Parathyroid adenoma (tissue), 2 donors: Measurements from ENCODE around the gene SDCBP2.

Experiments used
- H2AFZ ChIP-seq: fragments of 300-600 bp; sonication (generic); one replicate; pipeline ENCODE4 v1.7.0; 2017; ENCODE audit warnings: antibody characterized with exemption, mild to moderate bottlenecking
- H3K27ac ChIP-seq: fragments of 300-600 bp; sonication (generic); one replicate; pipeline ENCODE4 v1.7.0; 2017
- H3K27me3 ChIP-seq: fragments of 300-600 bp; sonication (generic); one replicate; pipeline ENCODE4 v1.7.0; 2017; ENCODE audit warnings: low read length; ENCODE audit not compliant: control insufficient read depth, insufficient read depth
- H3K36me3 ChIP-seq: fragments of 300-600 bp; sonication (generic); one replicate; pipeline ENCODE4 v1.7.0; 2017; ENCODE audit warnings: low read length; ENCODE audit not compliant: control insufficient read depth, insufficient read depth
- H3K4me1 ChIP-seq: fragments of 300-600 bp; sonication (generic); one replicate; pipeline ENCODE4 v1.7.0; 2017; ENCODE audit warnings: control low read depth
- H3K4me2 ChIP-seq: fragments of 300-600 bp; sonication (generic); one replicate; pipeline ENCODE4 v1.7.0; 2017; ENCODE audit warnings: low read length
- H3K4me3 ChIP-seq: fragments of 300-600 bp; sonication (generic); one replicate; pipeline ENCODE4 v1.7.0; 2017; ENCODE audit warnings: low read depth, low read length
- H3K79me2 ChIP-seq: fragments of 300-600 bp; sonication (generic); one replicate; pipeline ENCODE4 v1.7.0; 2017; ENCODE audit warnings: control low read depth
- H3K9ac ChIP-seq: fragments of 300-600 bp; sonication (generic); one replicate; pipeline ENCODE4 v1.7.0; 2017; ENCODE audit warnings: mild to moderate bottlenecking
- H3K9me3 ChIP-seq: fragments of 300-600 bp; sonication (generic); one replicate; pipeline ENCODE4 v1.7.0; 2017; ENCODE audit warnings: low read length; ENCODE audit not compliant: control insufficient read depth
- TF ChIP-seq, protein P1 (sequence below): fragments of 300-600 bp; sonication (generic); IDR thresholded peaks from one replicate; pipeline ENCODE4 v1.7.0; 2017; ENCODE audit warnings: antibody characterized with exemption, mild to moderate bottlenecking
- donor health status: primary hyperparathyroidism.

The SDCBP2 gene

DNA sequence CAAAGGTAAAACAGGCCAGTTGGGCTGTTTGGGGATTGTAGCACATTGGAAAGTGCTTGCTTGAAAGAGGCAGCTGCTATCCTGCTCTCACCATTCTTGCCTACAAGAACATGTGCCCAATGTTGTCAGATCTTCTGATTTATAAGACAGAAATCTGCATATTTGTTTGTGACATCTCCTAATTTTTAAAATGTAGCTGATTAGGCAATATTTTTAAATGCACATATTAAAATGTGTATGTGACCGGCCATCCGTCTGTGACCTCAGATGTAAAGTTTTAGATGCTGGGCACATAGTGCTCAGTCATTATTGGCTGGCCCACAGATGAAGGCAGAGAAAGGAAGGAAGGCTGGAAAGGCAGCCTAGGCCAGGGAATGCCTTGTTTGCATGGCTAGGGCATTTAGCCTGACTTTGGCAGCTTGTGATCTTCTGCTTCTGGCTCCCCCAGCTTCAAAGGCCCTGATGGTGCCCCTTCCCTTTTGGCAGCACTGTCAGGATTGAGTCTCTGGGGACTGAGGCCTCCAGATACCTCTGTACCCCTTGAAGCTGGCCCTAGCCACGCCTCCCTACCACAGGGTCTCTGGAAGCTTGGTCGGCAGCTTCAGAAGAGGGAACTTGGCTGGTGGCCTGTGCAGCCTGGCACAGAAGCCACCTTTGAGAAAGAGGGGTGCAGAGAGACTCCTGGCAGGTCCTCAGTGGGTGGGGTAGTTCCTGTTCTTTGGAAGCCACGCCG is 56.4 kb downstream of the SDCBP2 start:
- TF ChIP-seq, protein P1, sequence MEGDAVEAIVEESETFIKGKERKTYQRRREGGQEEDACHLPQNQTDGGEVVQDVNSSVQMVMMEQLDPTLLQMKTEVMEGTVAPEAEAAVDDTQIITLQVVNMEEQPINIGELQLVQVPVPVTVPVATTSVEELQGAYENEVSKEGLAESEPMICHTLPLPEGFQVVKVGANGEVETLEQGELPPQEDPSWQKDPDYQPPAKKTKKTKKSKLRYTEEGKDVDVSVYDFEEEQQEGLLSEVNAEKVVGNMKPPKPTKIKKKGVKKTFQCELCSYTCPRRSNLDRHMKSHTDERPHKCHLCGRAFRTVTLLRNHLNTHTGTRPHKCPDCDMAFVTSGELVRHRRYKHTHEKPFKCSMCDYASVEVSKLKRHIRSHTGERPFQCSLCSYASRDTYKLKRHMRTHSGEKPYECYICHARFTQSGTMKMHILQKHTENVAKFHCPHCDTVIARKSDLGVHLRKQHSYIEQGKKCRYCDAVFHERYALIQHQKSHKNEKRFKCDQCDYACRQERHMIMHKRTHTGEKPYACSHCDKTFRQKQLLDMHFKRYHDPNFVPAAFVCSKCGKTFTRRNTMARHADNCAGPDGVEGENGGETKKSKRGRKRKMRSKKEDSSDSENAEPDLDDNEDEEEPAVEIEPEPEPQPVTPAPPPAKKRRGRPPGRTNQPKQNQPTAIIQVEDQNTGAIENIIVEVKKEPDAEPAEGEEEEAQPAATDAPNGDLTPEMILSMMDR: no peak
- no peaks in the 10 kb centered on the region for H3K27me3 ChIP-seq
- peaks cover 4% of the 10 kb centered on the region for H3K79me2 ChIP-seq
- no peak overlapping the region for H3K27ac ChIP-seq
- no peaks in the 10 kb centered on the region for H3K36me3 ChIP-seq
- no peaks in the 10 kb centered on the region for H3K9me3 ChIP-seq
- H3K9ac ChIP-seq: no peak overlapping the region
- no peak overlapping the region for H2AFZ ChIP-seq
- H3K4me2 ChIP-seq: no peak overlapping the region
- H3K4me3 ChIP-seq: no peak overlapping the region
- peaks cover 7% of the 10 kb centered on the region for H3K4me1 ChIP-seq

DNA sequence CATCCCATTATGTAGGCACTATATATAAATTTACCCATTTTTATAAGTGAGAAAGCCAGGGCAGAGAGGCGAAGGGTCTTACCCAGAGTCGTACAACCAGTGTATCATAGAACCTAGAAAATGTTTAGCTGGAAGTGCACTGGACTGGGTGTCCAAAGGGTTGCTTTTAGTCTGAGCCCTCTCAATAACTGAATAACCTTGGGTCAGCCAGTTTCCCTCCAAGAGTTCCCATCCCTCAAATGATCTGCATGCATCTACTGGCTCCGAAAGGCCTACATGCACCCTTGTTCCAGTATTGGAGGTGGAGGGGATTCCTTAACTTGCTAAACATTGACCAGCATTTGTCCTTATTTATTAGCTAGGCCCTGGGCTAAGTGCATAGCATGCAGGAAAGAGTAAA is 59.1 kb downstream of the SDCBP2 start:
- Histone ChIP-seq H3K9me3 (no peaks in the 10 kb centered on the region), H2AFZ (no peak overlapping the region), H3K36me3 (no peaks in the 10 kb centered on the region), H3K27ac (no peak overlapping the region), H3K4me1 (peaks cover 10% of the 10 kb centered on the region), H3K79me2 (peaks cover 2% of the 10 kb centered on the region), H3K4me2 (no peak overlapping the region), H3K27me3 (no peaks in the 10 kb centered on the region), H3K4me3 (no peak overlapping the region), H3K9ac (no peak overlapping the region)
- TF ChIP-seq, protein P1: no peak

DNA sequence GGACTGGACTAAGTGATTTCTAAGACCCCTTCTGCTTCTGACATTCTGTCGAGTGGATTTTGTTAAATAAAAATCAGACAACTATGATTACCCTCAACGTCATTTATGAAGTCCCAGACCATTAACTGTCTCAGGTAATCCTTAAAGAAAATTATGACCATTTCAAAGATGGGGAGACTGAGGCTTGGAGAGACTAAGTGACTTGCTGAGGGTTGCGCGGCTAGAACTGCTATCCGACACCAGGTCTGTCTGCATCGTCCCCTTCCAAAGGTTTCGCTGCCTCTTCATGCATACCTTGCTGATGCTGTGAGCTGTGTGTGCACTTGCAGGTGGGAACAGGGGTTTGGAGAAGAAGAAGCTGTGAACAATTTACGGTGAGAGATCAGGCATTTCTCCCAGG is 59.7 kb downstream of the SDCBP2 start:
- Histone ChIP-seq H3K9me3 (no peaks in the 10 kb centered on the region), H3K4me1 (peaks cover 10% of the 10 kb centered on the region), H3K4me3 (no peak overlapping the region), H3K27me3 (no peaks in the 10 kb centered on the region), H3K79me2 (peaks cover 2% of the 10 kb centered on the region), H3K4me2 (no peak overlapping the region), H3K36me3 (no peaks in the 10 kb centered on the region), H3K27ac (no peak overlapping the region), H2AFZ (no peak overlapping the region), H3K9ac (no peak overlapping the region)
- TF ChIP-seq, protein P1: no peak

DNA sequence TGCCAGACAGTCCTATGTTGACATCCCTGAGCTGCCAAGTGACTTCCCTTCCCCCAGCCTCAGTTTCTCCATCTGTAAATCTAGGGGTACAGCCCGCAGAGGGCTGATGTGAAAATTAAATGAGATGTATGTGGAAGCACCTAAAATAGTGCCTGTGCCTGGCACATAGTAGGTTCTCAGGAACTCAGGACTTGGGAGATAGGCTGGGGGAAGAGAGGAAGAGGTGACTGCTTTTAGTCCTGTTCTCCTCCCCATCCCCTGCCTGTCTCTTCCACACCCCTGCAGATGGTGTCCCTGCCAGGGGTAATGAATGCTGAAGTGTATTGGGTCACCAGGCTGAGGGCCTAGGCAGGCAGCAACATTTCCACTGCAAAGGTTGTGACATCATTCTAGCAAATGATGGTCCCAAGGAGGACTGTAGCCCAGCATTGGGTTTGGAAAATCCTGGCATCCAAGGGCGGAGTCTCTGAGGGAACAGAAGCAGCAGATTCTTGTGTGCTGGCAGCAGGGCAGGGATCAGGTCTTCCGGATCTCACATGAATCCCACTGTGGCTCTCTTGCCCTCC is 61.0 kb downstream of the SDCBP2 start:
- H3K36me3 ChIP-seq: no peaks in the 10 kb centered on the region
- H3K9me3 ChIP-seq: no peaks in the 10 kb centered on the region
- peaks cover 10% of the 10 kb centered on the region for H3K4me1 ChIP-seq
- no peak overlapping the region for H3K4me3 ChIP-seq
- H3K79me2 ChIP-seq: peaks cover 2% of the 10 kb centered on the region
- no peak overlapping the region for H3K4me2 ChIP-seq
- no peak overlapping the region for H3K27ac ChIP-seq
- TF ChIP-seq, protein P1: no peak
- no peaks in the 10 kb centered on the region for H3K27me3 ChIP-seq
- H2AFZ ChIP-seq: no peak overlapping the region
- no peak overlapping the region for H3K9ac ChIP-seq

DNA sequence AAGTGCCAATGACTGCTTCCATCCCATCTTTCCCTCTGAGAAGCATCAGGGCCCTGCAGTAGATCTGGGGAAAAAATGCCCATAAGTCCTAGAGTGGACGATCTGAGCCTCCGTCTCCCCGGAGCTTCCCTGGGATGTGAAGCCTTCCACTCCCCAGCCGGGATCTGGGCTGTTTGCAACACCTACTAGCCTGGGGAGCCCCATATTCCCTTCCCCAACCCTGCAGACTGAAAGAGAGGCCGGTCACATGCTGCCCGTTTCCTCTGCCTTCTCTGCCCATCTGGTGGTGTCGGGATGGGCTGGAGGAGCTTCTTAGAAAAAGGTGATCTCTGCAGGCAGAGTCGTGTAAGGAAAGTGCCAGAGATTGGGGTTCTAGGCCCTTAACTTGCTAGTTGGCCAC is 61.8 kb downstream of the SDCBP2 start:
- Histone ChIP-seq H3K27me3 (no peaks in the 10 kb centered on the region), H3K79me2 (peaks cover 2% of the 10 kb centered on the region), H3K4me2 (peak overlapping the region; percentile 70), H3K4me3 (peak overlapping the region; percentile 71), H3K36me3 (no peaks in the 10 kb centered on the region), H2AFZ (peak overlapping the region; percentile 84), H3K9me3 (no peaks in the 10 kb centered on the region), H3K27ac (peak overlapping the region; percentile 51), H3K9ac (no peak overlapping the region), H3K4me1 (peaks cover 10% of the 10 kb centered on the region)
- TF ChIP-seq, protein P1: no peak
